ENCODE data around the gene ADRB1.

ADRB1 gene

GRCh38 chr10:114024876-114025610 is 18.6 kb upstream of the ADRB1 start:
- H3K9ac ChIP-seq (ENCODE audit: low read depth, low read length, poor library complexity, severe bottlenecking) = peak overlapping the region; percentile 66
- peak overlapping the region; percentile 23; the same call in 1 of the 2 replicates for H2AFZ ChIP-seq (ENCODE audit: low read length)
- no peaks in the 10 kb centered on the region for H4K20me1 ChIP-seq (ENCODE audit: insufficient read depth, low read length, poor library complexity, severe bottlenecking)
- H3K79me2 ChIP-seq (ENCODE audit: insufficient read depth, low read length) = no peaks in the 10 kb centered on the region
- H3K4me3 ChIP-seq (ENCODE audit: low read length, poor library complexity, severe bottlenecking) = peak overlapping the region; percentile 40
- TF ChIP-seq EZH2phosphoT487 (IDR thresholded peaks at IDR 0.05; ENCODE audit: borderline replicate concordance) (no peak), CTCF (conservative IDR thresholded peaks at IDR 0.05; ENCODE audit: low read length) (no peak)
- H3K27me3 ChIP-seq (ENCODE audit: insufficient read depth, low read length, poor library complexity, severe bottlenecking) = no peaks in the 10 kb centered on the region
- H3F3A ChIP-seq (ENCODE audit: low read depth) = peaks cover 5% of the 10 kb centered on the region; the same call in 1 of the 2 replicates
- peak overlapping the region; percentile 64 for H3K4me2 ChIP-seq (ENCODE audit: low read depth, low read length, poor library complexity, severe bottlenecking)
- peaks cover 45% of the 10 kb centered on the region for H3K4me1 ChIP-seq (ENCODE audit: insufficient read depth, low read length, poor library complexity, severe bottlenecking)
- no peaks in the 10 kb centered on the region for H3K36me3 ChIP-seq (ENCODE audit: insufficient read depth, low read length)
- H3K9me3 ChIP-seq (ENCODE audit: insufficient read depth, low read depth, low read length) = no peaks in the 10 kb centered on the region
- no peaks in the 10 kb centered on the region for H3K9me2 ChIP-seq (replicated peaks; ENCODE audit: low read depth, low read length)

- Histone ChIP-seq H3K9ac (ENCODE audit: low read depth, low read length, poor library complexity, severe bottlenecking) (peak overlapping the region; percentile 66), H3K4me1 (ENCODE audit: insufficient read depth, low read length, poor library complexity, severe bottlenecking) (peaks cover 45% of the 10 kb centered on the region), H3K4me3 (ENCODE audit: low read length, poor library complexity, severe bottlenecking) (peak overlapping the region; percentile 40), H3K9me3 (ENCODE audit: insufficient read depth, low read depth, low read length) (no peaks in the 10 kb centered on the region), H2AFZ (ENCODE audit: low read length) (no peak overlapping the region), H4K20me1 (ENCODE audit: insufficient read depth, low read length, poor library complexity, severe bottlenecking) (no peaks in the 10 kb centered on the region), H3K79me2 (ENCODE audit: insufficient read depth, low read length) (no peaks in the 10 kb centered on the region), H3K36me3 (ENCODE audit: insufficient read depth, low read length) (no peaks in the 10 kb centered on the region), H3K9me2 (replicated peaks; ENCODE audit: low read depth, low read length) (no peaks in the 10 kb centered on the region), H3K4me2 (ENCODE audit: low read depth, low read length, poor library complexity, severe bottlenecking) (peak overlapping the region; percentile 64), H3K27me3 (ENCODE audit: insufficient read depth, low read length, poor library complexity, severe bottlenecking) (no peaks in the 10 kb centered on the region), H3F3A (ENCODE audit: low read depth) (peaks cover 5% of the 10 kb centered on the region; the same call in 1 of the 2 replicates)
- no peak for TF ChIP-seq EZH2phosphoT487 (IDR thresholded peaks at IDR 0.05; ENCODE audit: borderline replicate concordance)
- TF ChIP-seq CTCF (conservative IDR thresholded peaks at IDR 0.05; ENCODE audit: low read length) = no peak
These were observed 18.0 kb upstream of the ADRB1 start for GRCh38 chr10:114025611-114026130.

GRCh38 chr10:114026189-114027040 is 17.3 kb upstream of the ADRB1 start:
- H4K20me1 ChIP-seq (ENCODE audit: insufficient read depth, low read length, poor library complexity, severe bottlenecking) = no peaks in the 10 kb centered on the region
- H3K4me3 ChIP-seq (ENCODE audit: low read length, poor library complexity, severe bottlenecking) = no peak overlapping the region
- H3K9ac ChIP-seq (ENCODE audit: low read depth, low read length, poor library complexity, severe bottlenecking) = peak overlapping the region; percentile 8
- H3K4me1 ChIP-seq (ENCODE audit: insufficient read depth, low read length, poor library complexity, severe bottlenecking) = peaks cover 44% of the 10 kb centered on the region
- H3K9me3 ChIP-seq (ENCODE audit: insufficient read depth, low read depth, low read length) = no peaks in the 10 kb centered on the region
- peaks cover 5% of the 10 kb centered on the region; the same call in 1 of the 2 replicates for H3F3A ChIP-seq (ENCODE audit: low read depth)
- 0 out of 2 replicates have a peak overlapping the region, but pooled peaks have one; percentile 13 for H2AFZ ChIP-seq (ENCODE audit: low read length)
- H3K4me2 ChIP-seq (ENCODE audit: low read depth, low read length, poor library complexity, severe bottlenecking) = no peak overlapping the region
- no peaks in the 10 kb centered on the region for H3K36me3 ChIP-seq (ENCODE audit: insufficient read depth, low read length)
- no peak for TF ChIP-seq EZH2phosphoT487 (IDR thresholded peaks at IDR 0.05; ENCODE audit: borderline replicate concordance)
- TF ChIP-seq CTCF (conservative IDR thresholded peaks at IDR 0.05; ENCODE audit: low read length) = no peak
- no peaks in the 10 kb centered on the region for H3K27me3 ChIP-seq (ENCODE audit: insufficient read depth, low read length, poor library complexity, severe bottlenecking)
- no peaks in the 10 kb centered on the region for H3K79me2 ChIP-seq (ENCODE audit: insufficient read depth, low read length)
- no peaks in the 10 kb centered on the region for H3K9me2 ChIP-seq (replicated peaks; ENCODE audit: low read depth, low read length)

All from Loucy (cell line).